HepG2 (cell line): ENCODE results near the gene EIF2S2. TPM values are rescaled to one million over a fixed set of nuclear protein-coding genes. Genes with fewer than 3 reads are reported as not detected.
A peak's percentile ranks its signal among the peaks of the same experiment; 100 is the strongest.

ENCODE experiments used
- ATAC-seq: fragments of 200-7000 bp; cut with Tn5 transposase; 3 replicates; pipeline ENCODE4 v1.9.1; 2020; ENCODE audit warnings: mild to moderate bottlenecking, moderate library complexity
- BruUV-seq: library from RNA; stranded (reverse); fragments of 400-500 nt; replicated peaks from 2 replicates; lab custom pipeline; 2021; lab: Mats Ljungman, UMichigan
- CTCF ChIA-PET: fragments of 300-600 bp; formaldehyde crosslinking; extraction: SDS; loops from one replicate; lab custom pipeline; 2021; ENCODE audit warnings: low total read pairs, inconsistent platforms, low intra/inter-chr PET ratio; lab: Yijun Ruan, JAX
- POLR2A ChIA-PET: fragments of 350-600 bp; sonication (Branson Sonifier 250); formaldehyde crosslinking; loops from one replicate; lab custom pipeline; 2020; ENCODE audit warnings: antibody characterized with exemption, inconsistent platforms; lab: Yijun Ruan, JAX
- DNase-seq: peaks from one replicate; pipeline ENCODE4 v3.0.0-alpha.2; 2015; ENCODE audit warnings: low spot score
- FAIRE-seq: peaks from 3 replicates; lab custom pipeline; 2011; peaks lifted over from hg19 to GRCh38; lab: Jason Lieb, UNC
- H2AFZ ChIP-seq: one replicate; pipeline ENCODE4 v1.6.1; 2011; ENCODE audit warnings: low read length, inconsistent platforms
- H3K27ac ChIP-seq: fragments of 300-600 bp; 3 replicates; pipeline ENCODE4 v1.8.0; 2011; ENCODE audit warnings: mixed run types, mild to moderate bottlenecking, mixed read lengths, low read length, inconsistent platforms; ENCODE audit not compliant: insufficient read depth; ENCODE audit errors: extremely low read length
- H3K27me3 ChIP-seq, 2 experiments: fragments of 200-600 bp in 1 of 2; 2 replicates in 1 of 2; 3 replicates in 1 of 2; pipeline versions ENCODE4 v1.6.0 to v1.8.0; 2011; ENCODE audit warnings: low read length in 2 of 2, mild to moderate bottlenecking in 2 of 2, moderate library complexity in 2 of 2, inconsistent platforms in 1 of 2; ENCODE audit not compliant: insufficient read depth in 2 of 2, control insufficient read depth in 1 of 2
- H3K36me3 ChIP-seq, 2 experiments: fragments of 200-600 bp in 1 of 2; replicated peaks in 1 of 2; 2 replicates in 1 of 2; 3 replicates in 1 of 2; pipeline versions ENCODE4 v1.5.1 to v1.8.0; 2011; ENCODE audit warnings: low read length in 2 of 2, inconsistent platforms in 1 of 2; ENCODE audit not compliant: insufficient read depth in 2 of 2, control insufficient read depth in 1 of 2
- H3K4me1 ChIP-seq: 2 replicates; pipeline ENCODE4 v1.5.1; 2012; ENCODE audit warnings: low read length, inconsistent platforms; ENCODE audit not compliant: insufficient read depth
- H3K4me2 ChIP-seq: 2 replicates; pipeline ENCODE4 v1.6.0; 2011; ENCODE audit warnings: low read depth, low read length, inconsistent platforms
- H3K4me3 ChIP-seq, 3 experiments: fragments of 200-600 bp in 1 of 3; sonication (generic), shearing (Covaris generic) in 1 of 3; replicated peaks in 1 of 3; 2 replicates each; pipeline ENCODE4 v1.5.1; 2011 to 2016; ENCODE audit warnings: low read length in 3 of 3, inconsistent platforms in 2 of 3, low read depth in 2 of 3, mild to moderate bottlenecking in 2 of 3, control low read depth in 1 of 3, mixed read lengths in 1 of 3; ENCODE audit not compliant: insufficient read depth in 1 of 3
- H3K79me2 ChIP-seq: one replicate; pipeline ENCODE4 v1.6.1; 2011; ENCODE audit warnings: low read length, inconsistent platforms; ENCODE audit not compliant: insufficient read depth
- H3K9ac ChIP-seq: 2 replicates; pipeline ENCODE4 v1.6.0; 2011; ENCODE audit warnings: mild to moderate bottlenecking, low read depth, low read length, inconsistent platforms; ENCODE audit not compliant: insufficient read depth
- H3K9me3 ChIP-seq: 2 replicates; pipeline ENCODE4 v1.5.1; 2012; ENCODE audit warnings: mild to moderate bottlenecking, low read length
- H4K20me1 ChIP-seq: 2 replicates; pipeline ENCODE4 v1.6.0; 2011; ENCODE audit warnings: inconsistent platforms, mild to moderate bottlenecking, low read length, moderate library complexity; ENCODE audit not compliant: insufficient read depth
- CREM ChIP-seq, 2 experiments: sonication (generic) in 1 of 2; formaldehyde crosslinking in 1 of 2; IDR thresholded peaks; 2 replicates each; pipeline versions ENCODE4 v1.4.0 to v1.6.1; 2016 to 2020; ENCODE audit warnings: antibody characterized with exemption in 1 of 2, mild to moderate bottlenecking in 1 of 2, missing genetic modification reagents in 1 of 2
- DNMT3B ChIP-seq: conservative IDR thresholded peaks from 2 replicates; pipeline ENCODE4 v1.6.1; 2016; ENCODE audit warnings: missing biosample characterization, control low read depth
- FOXJ3 ChIP-seq: sonication (generic); formaldehyde crosslinking; IDR thresholded peaks from 2 replicates; pipeline ENCODE4 v1.4.0; 2020; ENCODE audit warnings: missing genetic modification reagents, mild to moderate bottlenecking, borderline replicate concordance
- GABPA ChIP-seq, 2 experiments: IDR thresholded peaks; 2 replicates each; pipeline ENCODE4 v1.6.1; 2011 to 2016; ENCODE audit warnings: low read depth in 2 of 2, low read length in 1 of 2, missing biosample characterization in 1 of 2, missing genetic modification characterization in 1 of 2
- HNF1B ChIP-seq: sonication (generic); formaldehyde crosslinking; IDR thresholded peaks from 2 replicates; pipeline ENCODE4 v1.5.1; 2020; ENCODE audit warnings: mild to moderate bottlenecking, moderate library complexity, missing genetic modification reagents
- MBNL3 ChIP-seq: fragments of 250-450 bp; sonication (Bioruptor Pico); conservative IDR thresholded peaks from 2 replicates; pipeline ENCODE4 v1.8.0; 2022; ENCODE audit warnings: mild to moderate bottlenecking, inconsistent platforms
- POLR2AphosphoS2 ChIP-seq: IDR thresholded peaks from 2 replicates; pipeline ENCODE4 v1.6.1; 2011; ENCODE audit warnings: low read depth, low read length, improper control_type of control experiment
- TFE3 ChIP-seq: IDR thresholded peaks from 2 replicates; pipeline ENCODE4 v1.6.1; 2016
- WGBS: methylation state at CpG from one replicate; pipeline ENCODE4 v1.1.6; 2017; ENCODE audit warnings: low lambda C conversion rate; 5-methylcytosine and 5-hydroxymethylcytosine counted together
- in situ Hi-C: cut with HindIII; loops from 2 replicates; pipeline ENCODE4 v1.10.0; 2017; ENCODE audit warnings: low pct_unique_long_range_greater_than_20kb; ENCODE audit not compliant: extremely low pct_ligation_motif_present
- intact Hi-C: fragments of 100-400 bp; cut with micrococcal nuclease; formaldehyde crosslinking; loops from one replicate; pipeline ENCODE4 v1.10.0; 2022; ENCODE audit not compliant: unreplicated experiment
- polyA plus RNA-seq, 8 experiments: library from polyadenylated mRNA; depleted of rRNA in 3 of 8; stranded (reverse) in 7 of 8; unstranded in 1 of 8; fragments of >200 nt; fragmentation: Illumina TruSeq in 4 of 8; extraction: Trizol in 4 of 8; gene quantifications; 2 replicates each; pipeline versions ENCODE4 v1.2.1 to v1.2.3, GENCODE V29; 2011 to 2016; ENCODE audit warnings: low read depth in 4 of 8, missing spikeins in 1 of 8, mixed read lengths in 1 of 8; ENCODE audit not compliant: insufficient read depth in 1 of 8
- total RNA-seq, 5 experiments: library from RNA; depleted of rRNA; stranded (reverse); fragments of >200 nt; fragmentation: Illumina TruSeq; extraction: Trizol; gene quantifications; 2 replicates each; pipeline ENCODE4 v1.2.3, GENCODE V29; 2016; ENCODE audit warnings: low read depth in 1 of 5
- TF ChIP-seq, protein P1 (sequence below): sonication (generic); formaldehyde crosslinking; IDR thresholded peaks from 2 replicates; pipeline ENCODE4 v1.4.0; 2020; ENCODE audit warnings: missing genetic modification reagents
- TF ChIP-seq, protein P2 (sequence below): sonication (generic); formaldehyde crosslinking; IDR thresholded peaks from 2 replicates; pipeline ENCODE4 v1.8.1; 2022; ENCODE audit warnings: low read depth, mild to moderate bottlenecking, missing genetic modification reagents

EIF2S2 gene
- total and polyA plus RNA-seq, 2 of the 13 experiments (the other 11 are each of a cell fraction or from before 2014, with no cell fraction given) = 126 to 213 TPM

GRCh38 chr20:34110745-34111641 lies 1.1 kb downstream of the EIF2S2 start:
- Histone ChIP-seq H3K9ac (peak overlapping the region; percentile 100), H3K4me3 (peak overlapping the region; percentile 93 to 100 (median 96)), H2AFZ (no peak overlapping the region), H3K79me2 (peaks cover 60% of the 10 kb centered on the region), H4K20me1 (peaks cover 56% of the 10 kb centered on the region), H3K27ac (peak overlapping the region; percentile 92), H3K36me3 (peaks cover 9 to 31% of the 10 kb centered on the region in 2 experiments), H3K9me3 (no peaks in the 10 kb centered on the region), H3K27me3 (peaks cover 0 to 4% of the 10 kb centered on the region in 2 experiments; a peak in 1 of 5 replicates), H3K4me2 (peak overlapping the region; percentile 85), H3K4me1 (peaks cover 63% of the 10 kb centered on the region)
- in situ Hi-C loops = no loop called here
- CTCF ChIA-PET = no interaction called here
- FAIRE-seq = no peak
- POLR2A ChIA-PET = interaction anchor here (1.4 to 3.2 kb wide), 11 partner anchors 9 to 1291 kb away, joined by 3 to 56 read pairs (median 27); partner anchors contain the start of genes CHMP4B, MAPRE1 and RALY
- intact Hi-C loops = loop anchor here (5.0 kb wide), 1 partner anchor 299 kb away; the partner anchor contains the start of gene CHMP4B
- WGBS = 2% methylated on average over 22 of the region's 22 CpGs
- 0 out of 3 replicates have a peak, but pooled peaks have one; percentile 1 for ATAC-seq
- peak; percentile 39 for DNase-seq
- BruUV-seq = no TSS peak
- TF ChIP-seq, protein P1, sequence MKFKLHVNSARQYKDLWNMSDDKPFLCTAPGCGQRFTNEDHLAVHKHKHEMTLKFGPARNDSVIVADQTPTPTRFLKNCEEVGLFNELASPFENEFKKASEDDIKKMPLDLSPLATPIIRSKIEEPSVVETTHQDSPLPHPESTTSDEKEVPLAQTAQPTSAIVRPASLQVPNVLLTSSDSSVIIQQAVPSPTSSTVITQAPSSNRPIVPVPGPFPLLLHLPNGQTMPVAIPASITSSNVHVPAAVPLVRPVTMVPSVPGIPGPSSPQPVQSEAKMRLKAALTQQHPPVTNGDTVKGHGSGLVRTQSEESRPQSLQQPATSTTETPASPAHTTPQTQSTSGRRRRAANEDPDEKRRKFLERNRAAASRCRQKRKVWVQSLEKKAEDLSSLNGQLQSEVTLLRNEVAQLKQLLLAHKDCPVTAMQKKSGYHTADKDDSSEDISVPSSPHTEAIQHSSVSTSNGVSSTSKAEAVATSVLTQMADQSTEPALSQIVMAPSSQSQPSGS (CRISPR knock-in tag) = 0 out of 2 replicates have a peak, but pooled peaks have one; percentile 10
- 0 out of 2 replicates have a peak, but pooled peaks have one; percentile 12 for TF ChIP-seq FOXJ3 (CRISPR knock-in tag)
- no peak; the same call in 1 of the 2 replicates for TF ChIP-seq DNMT3B
- 0 out of 2 replicates have a peak, but pooled peaks have one; percentile 23 for TF ChIP-seq HNF1B (CRISPR knock-in tag)
- TF ChIP-seq, protein P2, sequence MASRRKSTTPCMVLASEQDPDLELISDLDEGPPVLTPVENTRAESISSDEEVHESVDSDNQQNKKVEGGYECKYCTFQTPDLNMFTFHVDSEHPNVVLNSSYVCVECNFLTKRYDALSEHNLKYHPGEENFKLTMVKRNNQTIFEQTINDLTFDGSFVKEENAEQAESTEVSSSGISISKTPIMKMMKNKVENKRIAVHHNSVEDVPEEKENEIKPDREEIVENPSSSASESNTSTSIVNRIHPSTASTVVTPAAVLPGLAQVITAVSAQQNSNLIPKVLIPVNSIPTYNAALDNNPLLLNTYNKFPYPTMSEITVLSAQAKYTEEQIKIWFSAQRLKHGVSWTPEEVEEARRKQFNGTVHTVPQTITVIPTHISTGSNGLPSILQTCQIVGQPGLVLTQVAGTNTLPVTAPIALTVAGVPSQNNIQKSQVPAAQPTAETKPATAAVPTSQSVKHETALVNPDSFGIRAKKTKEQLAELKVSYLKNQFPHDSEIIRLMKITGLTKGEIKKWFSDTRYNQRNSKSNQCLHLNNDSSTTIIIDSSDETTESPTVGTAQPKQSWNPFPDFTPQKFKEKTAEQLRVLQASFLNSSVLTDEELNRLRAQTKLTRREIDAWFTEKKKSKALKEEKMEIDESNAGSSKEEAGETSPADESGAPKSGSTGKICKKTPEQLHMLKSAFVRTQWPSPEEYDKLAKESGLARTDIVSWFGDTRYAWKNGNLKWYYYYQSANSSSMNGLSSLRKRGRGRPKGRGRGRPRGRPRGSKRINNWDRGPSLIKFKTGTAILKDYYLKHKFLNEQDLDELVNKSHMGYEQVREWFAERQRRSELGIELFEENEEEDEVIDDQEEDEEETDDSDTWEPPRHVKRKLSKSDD = no peak
- TF ChIP-seq CREM (IDR thresholded peaks at IDR 0.05) = peak; percentile 37; the same call in 1 of the 2 replicates
- no peak for TF ChIP-seq CREM (CRISPR knock-in tag; IDR thresholded peaks at IDR 0.05)
- TF ChIP-seq MBNL3 = 0 out of 2 replicates have a peak, but pooled peaks have one; percentile 19
- peak; percentile 33; the same call in 1 of the 2 replicates for TF ChIP-seq POLR2AphosphoS2
- TF ChIP-seq GABPA (IDR thresholded peaks at IDR 0.05; ENCODE audit: low read depth, low read length) = no peak
- no peak for TF ChIP-seq GABPA (CRISPR knock-in tag; IDR thresholded peaks at IDR 0.05; ENCODE audit: low read depth)
- TF ChIP-seq TFE3 (CRISPR knock-in tag) = 0 out of 2 replicates have a peak, but pooled peaks have one; percentile 23
